Mesenchymal stem cell (in vitro differentiated cells and primary cell): ENCODE results near the gene HS3ST2.

ENCODE experiments used
- DNase-seq: peaks from one replicate; pipeline ENCODE4 v3.0.0-alpha.2; 2013
- H2AFZ ChIP-seq: one replicate; pipeline ENCODE4 v1.6.1; 2013; ENCODE audit warnings: low read depth, mild to moderate bottlenecking, control low read depth, inconsistent platforms, low read length, moderate library complexity
- H2AK5ac ChIP-seq: 2 replicates; pipeline ENCODE4 v1.6.1; 2013; ENCODE audit warnings: low read length, moderate library complexity, mild to moderate bottlenecking, inconsistent platforms; ENCODE audit not compliant: severe bottlenecking
- H2BK120ac ChIP-seq: one replicate; pipeline ENCODE4 v1.6.1; 2013; ENCODE audit warnings: low read depth, mild to moderate bottlenecking, inconsistent platforms, low read length, moderate library complexity
- H2BK12ac ChIP-seq, 2 experiments: one replicate each; pipeline ENCODE4 v1.6.1; 2013; ENCODE audit warnings: inconsistent platforms in 2 of 2, low read length in 2 of 2, mild to moderate bottlenecking in 2 of 2, moderate library complexity in 2 of 2, control low read depth in 1 of 2
- H2BK15ac ChIP-seq: one replicate; pipeline ENCODE4 v1.6.1; 2013; ENCODE audit warnings: mild to moderate bottlenecking, low read depth, inconsistent platforms; ENCODE audit not compliant: poor library complexity, severe bottlenecking
- H2BK5ac ChIP-seq: 2 replicates; pipeline ENCODE4 v1.6.1; 2013; ENCODE audit warnings: low read depth, mild to moderate bottlenecking, low read length, control low read depth, inconsistent platforms; ENCODE audit not compliant: poor library complexity, severe bottlenecking
- H3K14ac ChIP-seq, 2 experiments: one replicate each; pipeline ENCODE4 v1.6.1; 2013; ENCODE audit warnings: inconsistent platforms in 2 of 2, low read length in 2 of 2, control low read depth in 1 of 2, mild to moderate bottlenecking in 1 of 2, moderate library complexity in 1 of 2
- H3K18ac ChIP-seq, 2 experiments: one replicate each; pipeline ENCODE4 v1.6.1; 2013; ENCODE audit warnings: inconsistent platforms in 2 of 2, low read length in 2 of 2, control low read depth in 1 of 2, low read depth in 1 of 2, mild to moderate bottlenecking in 1 of 2
- H3K23ac ChIP-seq, 2 experiments: one replicate each; pipeline ENCODE4 v1.6.1; 2013; ENCODE audit warnings: inconsistent platforms in 2 of 2, low read length in 2 of 2, mild to moderate bottlenecking in 2 of 2, moderate library complexity in 2 of 2, control low read depth in 1 of 2
- H3K27ac ChIP-seq: 2 replicates; pipeline ENCODE4 v1.5.1; 2013; ENCODE audit warnings: mild to moderate bottlenecking, moderate library complexity, low read length, control low read depth, inconsistent platforms; ENCODE audit not compliant: poor library complexity, severe bottlenecking
- H3K27me3 ChIP-seq, 2 experiments: 2 replicates each; pipeline versions ENCODE4 v1.6.1 to v1.7.0; 2013; ENCODE audit warnings: low read length in 2 of 2, mild to moderate bottlenecking in 2 of 2, moderate library complexity in 2 of 2, control low read depth in 1 of 2, inconsistent platforms in 1 of 2; ENCODE audit not compliant: control insufficient read depth in 1 of 2, insufficient read depth in 1 of 2
- H3K36me3 ChIP-seq, 2 experiments: 2 replicates each; pipeline versions ENCODE4 v1.6.1 to v1.7.0; 2013; ENCODE audit warnings: low read length in 2 of 2, control low read depth in 1 of 2, inconsistent platforms in 1 of 2, low read depth in 1 of 2, mild to moderate bottlenecking in 1 of 2; ENCODE audit not compliant: insufficient read depth in 2 of 2, control insufficient read depth in 1 of 2
- H3K4ac ChIP-seq, 2 experiments: one replicate each; pipeline ENCODE4 v1.6.1; 2013; ENCODE audit warnings: inconsistent platforms in 2 of 2, low read length in 2 of 2, mild to moderate bottlenecking in 2 of 2, moderate library complexity in 2 of 2, control low read depth in 1 of 2, low read depth in 1 of 2
- H3K4me1 ChIP-seq: 2 replicates; pipeline ENCODE4 v1.6.1; 2013; ENCODE audit warnings: low read depth, low read length, control low read depth; ENCODE audit not compliant: control insufficient read depth, insufficient read depth
- H3K4me2 ChIP-seq: 2 replicates; pipeline ENCODE4 v1.6.1; 2013; ENCODE audit warnings: low read length, mild to moderate bottlenecking, inconsistent platforms; ENCODE audit not compliant: poor library complexity, severe bottlenecking
- H3K4me3 ChIP-seq, 2 experiments: 2 replicates each; pipeline versions ENCODE4 v1.5.1 to v1.7.0; 2013; ENCODE audit warnings: low read length in 2 of 2, mild to moderate bottlenecking in 2 of 2, control low read depth in 1 of 2, low read depth in 1 of 2; ENCODE audit not compliant: insufficient read depth in 1 of 2
- H3K79me1 ChIP-seq: replicated peaks from 2 replicates; pipeline ENCODE4 v1.6.1; 2013; ENCODE audit warnings: mild to moderate bottlenecking, control low read depth, low read length, inconsistent platforms; ENCODE audit not compliant: poor library complexity, severe bottlenecking
- H3K9ac ChIP-seq: 2 replicates; pipeline ENCODE4 v1.7.0; 2013; ENCODE audit warnings: mild to moderate bottlenecking, low read length, moderate library complexity
- H3K9me3 ChIP-seq: 2 replicates; pipeline ENCODE4 v1.7.0; 2013; ENCODE audit warnings: mild to moderate bottlenecking, low read length; ENCODE audit not compliant: control insufficient read depth
- H4K8ac ChIP-seq: one replicate; pipeline ENCODE4 v1.6.1; 2013; ENCODE audit warnings: inconsistent platforms, mild to moderate bottlenecking, low read length, moderate library complexity
- H4K91ac ChIP-seq: one replicate; pipeline ENCODE4 v1.6.1; 2013; ENCODE audit warnings: mild to moderate bottlenecking, low read length, inconsistent platforms
- WGBS: methylation state at CpG from one replicate; pipeline ENCODE4 v1.1.7; 2013; ENCODE audit warnings: mixed read lengths; 5-methylcytosine and 5-hydroxymethylcytosine counted together

Gene HS3ST2

GRCh38 chr16:22961206-22961605, 147.2 kb downstream of the HS3ST2 start:
- no peak overlapping the region for H3K27ac ChIP-seq
- H4K8ac ChIP-seq, result no peak overlapping the region
- no peak overlapping the region for H2AFZ ChIP-seq
- WGBS, result 48% methylated on average over 4 of the region's 4 CpGs
- no peaks in the 10 kb centered on the region for H3K79me1 ChIP-seq
- no peak overlapping the region for H2BK5ac ChIP-seq
- H3K36me3 ChIP-seq, result no peaks in the 10 kb centered on the region
- no peak for DNase-seq
- H2BK12ac ChIP-seq, result no peak overlapping the region
- no peak overlapping the region for H3K4me2 ChIP-seq
- no peak overlapping the region for H3K18ac ChIP-seq
- H3K9me3 ChIP-seq, result peaks cover 3% of the 10 kb centered on the region
- H3K27me3 ChIP-seq, result peaks cover 0 to 26% of the 10 kb centered on the region in 2 experiments
- H3K23ac ChIP-seq, result no peak overlapping the region
- H3K4me3 ChIP-seq, result no peak overlapping the region
- no peak overlapping the region for H3K9ac ChIP-seq
- H2AK5ac ChIP-seq, result no peak overlapping the region
- no peak overlapping the region for H2BK120ac ChIP-seq
- H3K4me1 ChIP-seq, result no peaks in the 10 kb centered on the region
- no peak overlapping the region for H2BK15ac ChIP-seq
- no peak overlapping the region for H4K91ac ChIP-seq
- no peak overlapping the region for H3K14ac ChIP-seq
- H3K4ac ChIP-seq, result no peak overlapping the region

- H3K9me3 ChIP-seq, result peaks cover 3% of the 10 kb centered on the region
- no peak overlapping the region for H3K4me3 ChIP-seq
- no peak overlapping the region for H3K14ac ChIP-seq
- H3K4ac ChIP-seq, result no peak overlapping the region
- no peak overlapping the region for H4K91ac ChIP-seq
- no peak overlapping the region for H2AFZ ChIP-seq
- no peak overlapping the region for H4K8ac ChIP-seq
- no peak overlapping the region for H2BK12ac ChIP-seq
- no peak overlapping the region for H2BK120ac ChIP-seq
- no peaks in the 10 kb centered on the region for H3K4me1 ChIP-seq
- no peak overlapping the region for H3K27ac ChIP-seq
- no peak overlapping the region for H3K23ac ChIP-seq
- H3K36me3 ChIP-seq, result no peaks in the 10 kb centered on the region
- no peak overlapping the region for H3K18ac ChIP-seq
- H2BK5ac ChIP-seq, result no peak overlapping the region
- WGBS, result 21% methylated on average over 1 of the region's 1 CpG
- no peak for DNase-seq
- no peak overlapping the region for H2AK5ac ChIP-seq
- H2BK15ac ChIP-seq, result no peak overlapping the region
- no peak overlapping the region for H3K9ac ChIP-seq
- H3K27me3 ChIP-seq, result peaks cover 0 to 22% of the 10 kb centered on the region in 2 experiments
- H3K4me2 ChIP-seq, result no peak overlapping the region
- no peaks in the 10 kb centered on the region for H3K79me1 ChIP-seq
Measured at GRCh38 chr16:22962905-22963304, 148.9 kb downstream of the HS3ST2 start.
